Measurements from ENCODE around the gene ZNF606. TPM values are rescaled to one million over a fixed set of nuclear protein-coding genes. Genes with fewer than 3 reads are reported as not detected.

The ZNF606 gene
- total and polyA plus RNA-seq, 11 donors, result 6.4 to 14.3 (median 11.4) TPM

DNA sequence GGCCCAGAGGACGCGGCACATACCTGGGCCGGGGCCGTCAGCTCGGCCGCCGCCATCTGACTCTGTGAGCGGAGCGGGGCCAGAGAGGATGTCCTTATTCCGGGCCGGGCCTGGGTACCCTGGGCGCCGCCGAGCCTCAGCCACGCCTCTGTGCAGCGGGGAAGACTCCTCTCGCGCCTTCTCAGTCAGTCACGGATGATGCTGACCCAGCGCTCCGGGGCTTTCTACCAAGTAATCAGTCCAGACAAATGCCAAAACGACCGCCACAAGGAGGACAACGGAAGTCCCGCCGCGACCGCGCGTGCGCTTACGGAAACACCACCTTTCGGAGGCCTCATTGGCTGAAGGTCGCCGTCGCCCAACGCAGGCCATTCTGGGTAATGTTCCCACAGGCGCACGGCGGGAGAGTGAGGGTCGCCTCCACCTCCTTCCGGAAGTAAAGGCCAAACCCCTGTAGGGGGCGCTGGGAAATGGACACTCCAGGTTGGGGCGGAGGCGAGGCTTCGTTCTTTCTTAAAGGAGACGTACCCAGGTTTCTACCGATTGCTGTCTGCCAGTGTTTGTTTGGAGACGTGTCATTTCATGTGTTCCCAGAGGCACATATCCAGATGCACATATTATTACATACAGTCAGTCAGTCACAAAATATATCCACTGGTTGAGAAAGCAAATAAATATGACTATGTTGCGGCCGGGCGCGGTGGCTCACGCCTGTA lies 55.0 kb downstream of the ZNF606 start, which contains the start of gene ZNF256:
Gene ZNF256, minus strand, starts transcription at position 288 of the 716 bp plus-strand sequence. Its CDS starts 232 bp downstream, at position 56.
- Histone ChIP-seq H3K9me3 (peaks cover 0 to 40% (median 9%) of the 10 kb centered on the region in 12 donors), H3K36me3 (peaks cover 0 to 17% (median 16%) of the 10 kb centered on the region in 9 donors), H3K27me3 (no peaks in the 10 kb centered on the region), H3K27ac (peak within 1 kb of the TSS; percentile 42 to 95 (median 90)), H3K4me3 (peak within 1 kb of the TSS; percentile 70 to 100 (median 98)), H3K4me1 (peaks cover 0 to 24% (median 12%) of the 10 kb centered on the region in 12 donors)
- 5 to 15% (median 7%) methylated on average over 24 to 54 of the region's 54 CpGs for WGBS, 4 donors
- ATAC-seq (peak; percentile 99), DNase-seq (peak; percentile 96 to 98 (median 97))
- intact Hi-C loops (cut with DNase I), result loop anchor here in 2 of 10 donors (2.0 to 10.0 kb wide), 2 partner anchors 55 to 207 kb away; partner anchors contain the start of genes ZNF329 (in 1 of the 2) and ZNF606 (in 1 of the 2)
- TF ChIP-seq POLR2A (IDR thresholded peaks at IDR 0.05), result peak in 1 of 2 donors; percentile 56
- TF ChIP-seq, protein P1, sequence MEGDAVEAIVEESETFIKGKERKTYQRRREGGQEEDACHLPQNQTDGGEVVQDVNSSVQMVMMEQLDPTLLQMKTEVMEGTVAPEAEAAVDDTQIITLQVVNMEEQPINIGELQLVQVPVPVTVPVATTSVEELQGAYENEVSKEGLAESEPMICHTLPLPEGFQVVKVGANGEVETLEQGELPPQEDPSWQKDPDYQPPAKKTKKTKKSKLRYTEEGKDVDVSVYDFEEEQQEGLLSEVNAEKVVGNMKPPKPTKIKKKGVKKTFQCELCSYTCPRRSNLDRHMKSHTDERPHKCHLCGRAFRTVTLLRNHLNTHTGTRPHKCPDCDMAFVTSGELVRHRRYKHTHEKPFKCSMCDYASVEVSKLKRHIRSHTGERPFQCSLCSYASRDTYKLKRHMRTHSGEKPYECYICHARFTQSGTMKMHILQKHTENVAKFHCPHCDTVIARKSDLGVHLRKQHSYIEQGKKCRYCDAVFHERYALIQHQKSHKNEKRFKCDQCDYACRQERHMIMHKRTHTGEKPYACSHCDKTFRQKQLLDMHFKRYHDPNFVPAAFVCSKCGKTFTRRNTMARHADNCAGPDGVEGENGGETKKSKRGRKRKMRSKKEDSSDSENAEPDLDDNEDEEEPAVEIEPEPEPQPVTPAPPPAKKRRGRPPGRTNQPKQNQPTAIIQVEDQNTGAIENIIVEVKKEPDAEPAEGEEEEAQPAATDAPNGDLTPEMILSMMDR (IDR thresholded peaks at IDR 0.05), result peak; percentile 61 to 93 (median 77)

GRCh38 chr19:57947088-57947418 lies 55.6 kb downstream of the ZNF606 start:
- TF ChIP-seq, protein P1 (IDR thresholded peaks at IDR 0.05), result no peak
- TF ChIP-seq POLR2A (IDR thresholded peaks at IDR 0.05), result no peak
- peak overlapping the region; percentile 42 to 95 (median 90) for H3K27ac ChIP-seq
- peaks cover 0 to 46% (median 10%) of the 10 kb centered on the region in 12 donors for H3K9me3 ChIP-seq
- WGBS, 4 donors, result 0% methylated on average over 2 to 18 of the region's 18 CpGs
- DNase-seq (peak in 2 of 5 donors; percentile 30 to 69), ATAC-seq (peak in 1 of 4 donors; percentile 17)
- peak overlapping the region; percentile 70 to 100 (median 98) for H3K4me3 ChIP-seq
- H3K27me3 ChIP-seq, result no peaks in the 10 kb centered on the region
- intact Hi-C loops (cut with DNase I), result loop anchor here in 2 of 10 donors (2.0 to 10.0 kb wide), 2 partner anchors 56 to 208 kb away; partner anchors contain the start of genes ZNF329 (in 1 of the 2) and ZNF606 (in 1 of the 2)
- peaks cover 0 to 24% (median 12%) of the 10 kb centered on the region in 12 donors for H3K4me1 ChIP-seq
- H3K36me3 ChIP-seq, result peaks cover 0 to 23% (median 21%) of the 10 kb centered on the region in 9 donors

- H3K36me3 ChIP-seq, result peaks cover 0 to 30% (median 28%) of the 10 kb centered on the region in 9 donors
- intact Hi-C loops (cut with DNase I), result loop anchor here in 2 of 10 donors (2.0 to 10.0 kb wide), 2 partner anchors 56 to 208 kb away; partner anchors contain the start of genes ZNF329 (in 1 of the 2) and ZNF606 (in 1 of the 2)
- ATAC-seq (no peak), DNase-seq (no peak)
- H3K4me1 ChIP-seq, result peaks cover 0 to 24% (median 12%) of the 10 kb centered on the region in 12 donors
- H3K4me3 ChIP-seq, result peak overlapping the region in 11 of 12 donors; percentile 70 to 100 (median 97)
- peak overlapping the region in 3 of 12 donors; percentile 90 to 95 (median 93) for H3K27ac ChIP-seq
- peaks cover 0 to 53% (median 16%) of the 10 kb centered on the region in 12 donors for H3K9me3 ChIP-seq
- no peaks in the 10 kb centered on the region for H3K27me3 ChIP-seq
- TF ChIP-seq, protein P1 (IDR thresholded peaks at IDR 0.05), result no peak
- no peak for TF ChIP-seq POLR2A (IDR thresholded peaks at IDR 0.05)
- WGBS, 4 donors, result 53 to 66% (median 58%) methylated on average over 2 of the region's 2 CpGs
These were observed 56.3 kb downstream of the ZNF606 start for GRCh38 chr19:57946316-57946715.

DNA sequence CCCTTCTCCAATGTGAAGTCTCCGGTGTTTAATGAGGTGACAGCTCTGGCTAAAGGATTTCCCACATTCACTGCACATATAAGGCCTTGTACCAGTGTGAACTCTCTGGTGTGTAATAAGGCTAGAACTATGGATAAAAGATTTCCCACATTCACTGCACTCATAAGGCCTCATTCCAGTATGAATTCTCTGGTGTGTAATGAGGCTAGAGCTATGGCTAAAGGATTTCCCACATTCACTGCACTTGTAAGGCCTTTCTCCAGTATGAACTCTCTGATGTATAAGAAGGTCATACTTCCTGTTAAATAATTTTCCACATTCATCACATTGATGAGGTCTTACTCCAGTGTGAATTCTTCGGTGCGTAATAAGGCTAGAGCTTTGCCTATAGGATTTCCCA lies 61.0 kb downstream of the ZNF606 start:
- no peak for ATAC-seq
- WGBS, 4 donors, result 94 to 99% (median 97%) methylated on average over 3 of the region's 3 CpGs
- DNase-seq, result no peak
- H3K27ac ChIP-seq, result no peak overlapping the region
- H3K4me3 ChIP-seq, result no peak overlapping the region
- H3K4me1 ChIP-seq, result peaks cover 0 to 17% (median 7%) of the 10 kb centered on the region in 12 donors
- TF ChIP-seq POLR2A (IDR thresholded peaks at IDR 0.05), result no peak
- TF ChIP-seq, protein P1 (IDR thresholded peaks at IDR 0.05), result no peak
- peaks cover 0 to 94% (median 22%) of the 10 kb centered on the region in 12 donors for H3K9me3 ChIP-seq
- intact Hi-C loops (cut with DNase I), result loop anchor here in 1 of 10 donors (10.0 kb wide), 1 partner anchor 213 kb away; the partner anchor contains the start of gene ZNF329
- H3K27me3 ChIP-seq, result no peaks in the 10 kb centered on the region
- peaks cover 0 to 62% (median 38%) of the 10 kb centered on the region in 9 donors for H3K36me3 ChIP-seq

Data from heart left ventricle (tissue), 16 donors.